GM19455 (cell line): ENCODE measurements around the gene FALEC.
"Not testable (repeated sequence)": the region's sequence is repeated elsewhere in the genome, so short reads cannot be mapped to it uniquely, and the experiment has no call there.

Experiments used
- ATAC-seq: cut with Tn5 transposase; IDR thresholded peaks from one replicate; pipeline ENCODE4 v1.9.1; 2021; ENCODE audit not compliant: unreplicated experiment

Gene FALEC

DNA sequence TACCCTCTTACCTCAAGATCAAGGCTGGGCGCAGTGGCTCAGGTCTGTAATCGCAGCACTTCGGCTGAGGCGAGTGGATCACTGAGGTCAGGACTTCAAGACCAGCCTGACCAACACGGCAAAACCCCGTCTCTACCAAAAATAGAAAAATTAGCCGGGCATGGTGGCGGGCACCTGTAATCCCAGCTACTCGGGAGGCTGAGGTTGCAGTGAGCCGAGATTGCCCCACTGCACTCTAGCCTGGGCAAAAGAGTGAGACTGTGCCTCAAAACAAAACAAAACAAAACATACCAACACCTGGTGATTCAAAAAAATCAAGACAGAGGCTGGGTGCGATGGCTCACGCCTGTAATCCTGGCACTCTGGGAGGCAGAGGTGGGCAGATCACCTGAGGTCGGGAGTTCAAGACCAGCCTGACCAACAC lies 58.1 kb downstream of the FALEC start:
- ATAC-seq, result not testable (repeated sequence)

DNA sequence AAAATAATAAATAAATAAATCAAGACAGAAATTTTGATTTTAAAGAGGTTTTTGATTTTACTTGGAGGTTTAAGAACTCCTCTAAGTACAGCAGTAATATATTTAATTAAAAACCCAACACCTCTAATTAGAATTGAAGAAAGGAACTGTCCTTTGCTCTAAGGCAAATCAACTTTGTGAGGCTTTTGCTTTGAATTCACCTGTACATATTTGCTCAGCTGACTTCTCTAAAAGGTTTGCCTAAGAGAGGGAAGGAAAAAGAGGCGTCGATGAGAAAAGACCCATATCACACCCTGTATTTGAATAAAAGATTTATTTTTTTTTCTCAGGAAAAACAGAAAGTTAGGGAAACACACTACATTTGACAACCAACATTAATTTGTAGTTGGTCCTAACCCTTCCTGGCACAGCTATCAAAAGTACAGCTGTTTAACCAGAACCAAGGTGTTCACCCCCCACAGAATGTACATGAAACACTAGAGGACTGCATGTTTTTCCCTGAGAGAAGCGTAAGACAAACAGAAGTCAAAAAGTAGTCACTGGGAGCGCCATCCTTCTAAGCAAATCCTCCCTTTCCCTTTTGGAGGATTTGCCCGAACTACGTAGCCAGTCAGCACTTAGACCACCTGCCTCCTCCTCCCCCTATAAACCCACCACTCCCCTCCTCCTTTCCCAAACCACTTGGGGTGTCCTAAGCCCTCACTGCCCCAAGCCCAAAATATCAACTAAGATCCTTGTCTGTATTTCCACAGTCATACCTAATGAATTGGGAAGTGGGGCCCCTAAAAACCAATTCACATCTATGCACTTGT lies 58.9 kb downstream of the FALEC start:
- ATAC-seq, result no peak

DNA sequence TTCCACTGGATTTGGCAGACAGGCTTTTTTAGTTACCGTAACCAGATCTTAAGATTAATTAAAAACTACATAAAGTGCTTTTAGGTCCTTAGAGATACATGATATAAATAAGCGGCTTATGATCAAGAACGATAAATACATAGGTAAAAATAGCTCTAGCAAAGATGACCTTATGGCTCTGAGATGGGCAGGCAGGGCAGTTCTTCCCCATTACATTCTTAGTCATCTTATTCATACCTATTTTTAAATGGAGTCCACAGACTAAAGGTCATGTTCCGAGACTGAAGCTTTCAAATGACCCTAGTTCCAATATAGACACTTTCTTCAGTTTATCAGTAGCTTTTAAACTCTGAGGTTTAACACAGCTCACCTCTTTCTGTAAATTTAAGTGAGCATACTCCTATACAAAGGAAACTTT lies 59.5 kb downstream of the FALEC start:
- no peak for ATAC-seq

DNA sequence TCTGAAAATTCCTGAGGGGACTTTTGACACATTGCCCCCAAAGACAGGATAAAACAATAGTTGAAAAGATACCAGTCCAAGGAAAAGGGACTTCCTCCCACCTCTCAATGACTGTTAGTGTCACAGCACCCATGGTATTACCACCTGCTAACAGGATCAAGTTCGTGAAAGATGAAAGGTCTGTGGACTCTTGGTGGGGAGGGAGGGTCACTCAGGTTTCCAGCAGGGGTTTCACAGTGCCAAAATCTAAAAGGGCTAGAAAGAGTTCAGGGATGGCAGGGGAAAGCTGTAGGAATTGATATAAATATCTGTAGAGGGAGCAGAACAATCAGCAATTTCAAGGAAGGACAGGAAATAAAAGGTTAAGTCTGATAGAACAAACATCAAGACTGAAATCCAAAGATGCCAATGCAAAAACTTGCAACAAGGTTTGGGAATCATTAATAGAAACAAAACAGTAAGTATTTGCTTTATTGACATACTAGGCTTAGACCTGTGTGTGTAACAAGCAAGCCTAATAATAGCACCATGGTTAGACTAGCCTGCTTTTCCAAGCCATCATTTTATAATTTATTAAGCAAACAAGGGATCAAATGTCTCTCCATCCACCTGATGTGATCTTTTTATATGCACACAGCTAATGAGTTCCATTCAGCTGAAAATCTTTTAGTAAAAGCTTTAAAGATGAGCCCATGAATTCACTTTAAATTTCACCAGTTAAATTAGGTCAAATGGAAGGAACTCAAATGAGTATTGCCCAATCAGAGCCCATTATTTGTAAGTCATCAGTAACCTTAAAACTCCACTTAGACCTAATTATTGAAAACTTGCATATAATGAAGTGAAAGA lies 60.2 kb downstream of the FALEC start:
- ATAC-seq, result no peak

DNA sequence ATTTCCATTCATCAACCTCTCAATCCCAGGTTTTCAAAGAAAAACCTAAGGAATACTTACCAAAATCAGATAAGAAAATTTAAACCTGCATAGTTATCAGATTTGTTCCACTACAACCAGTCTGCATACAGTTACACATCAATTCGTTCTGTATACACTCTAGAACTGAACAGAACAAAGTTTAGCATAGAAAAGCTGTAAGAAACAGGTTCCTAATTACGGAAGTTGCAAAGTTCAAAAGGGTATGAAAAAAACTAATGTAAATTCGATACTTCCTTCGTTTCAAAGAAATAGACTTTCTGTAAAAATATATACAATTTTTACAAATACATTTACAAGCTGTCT lies 60.8 kb downstream of the FALEC start:
- no peak for ATAC-seq

DNA sequence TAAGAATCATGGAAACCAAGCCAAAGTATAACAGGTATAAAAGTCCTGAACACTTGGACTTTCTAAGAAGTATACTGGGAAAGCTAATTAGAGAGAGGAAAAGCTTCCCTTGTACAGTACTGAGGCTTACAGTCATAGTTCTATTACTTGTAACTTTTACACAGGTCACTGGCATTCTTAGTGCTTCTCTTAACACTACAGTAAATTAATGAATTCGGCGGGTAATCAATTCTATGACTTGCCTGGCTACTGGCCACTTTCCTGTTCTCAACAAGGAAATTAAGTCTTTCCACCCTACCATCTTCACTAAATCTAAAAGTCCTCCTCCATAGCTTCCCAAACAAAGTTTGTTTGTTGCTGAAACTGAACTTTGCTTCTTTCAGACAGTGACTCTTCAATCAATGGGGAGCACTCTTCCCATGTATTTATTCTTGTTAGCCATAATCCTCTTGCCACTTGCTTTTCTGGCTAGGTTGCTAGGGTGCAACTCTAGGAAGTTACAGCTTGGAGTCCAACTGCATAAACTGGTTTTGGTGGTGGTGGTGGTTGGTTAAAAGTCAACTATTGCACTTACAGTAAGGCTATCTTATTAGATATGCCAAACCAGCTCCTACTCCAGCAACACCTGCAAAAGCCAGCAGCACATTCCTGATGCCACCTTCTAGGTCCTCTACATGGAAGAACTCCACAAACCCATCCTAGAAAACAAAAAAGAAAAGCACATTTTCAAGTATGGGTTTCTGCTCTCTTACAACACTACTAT lies 61.4 kb downstream of the FALEC start:
- no peak for ATAC-seq

DNA sequence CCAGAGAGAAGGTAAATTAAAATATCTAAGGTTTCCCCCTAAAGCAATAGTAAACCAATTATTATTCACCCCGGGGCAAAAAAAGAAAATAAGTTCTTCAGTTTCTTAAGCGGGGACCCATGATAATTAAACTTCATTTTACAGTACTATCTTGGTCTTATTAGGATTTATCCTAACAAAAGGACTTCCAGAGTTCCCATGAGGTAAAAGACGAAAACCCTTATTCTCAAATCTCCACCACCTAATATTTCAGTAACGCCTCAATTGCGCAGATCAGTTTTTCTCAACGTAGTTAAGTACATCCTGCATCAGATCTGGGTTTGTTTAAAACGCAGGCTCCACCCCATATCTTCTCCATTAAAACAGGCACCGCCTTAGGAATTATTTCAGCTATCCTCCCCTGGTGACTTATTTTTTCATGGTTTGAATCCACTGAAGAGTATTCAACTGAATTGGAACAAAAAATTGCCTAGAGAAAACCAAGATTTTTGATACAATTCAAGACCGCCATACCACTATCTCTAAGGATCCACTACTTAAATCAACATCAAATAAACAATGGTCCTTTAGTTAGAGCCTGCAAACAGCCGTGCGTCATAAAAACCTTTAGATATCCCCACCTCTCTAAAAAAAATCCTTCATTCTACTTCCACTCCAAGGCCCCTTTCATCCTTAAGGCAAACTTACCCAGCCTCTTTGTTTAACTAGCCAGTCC lies 62.2 kb downstream of the FALEC start:
- ATAC-seq, result no peak

DNA sequence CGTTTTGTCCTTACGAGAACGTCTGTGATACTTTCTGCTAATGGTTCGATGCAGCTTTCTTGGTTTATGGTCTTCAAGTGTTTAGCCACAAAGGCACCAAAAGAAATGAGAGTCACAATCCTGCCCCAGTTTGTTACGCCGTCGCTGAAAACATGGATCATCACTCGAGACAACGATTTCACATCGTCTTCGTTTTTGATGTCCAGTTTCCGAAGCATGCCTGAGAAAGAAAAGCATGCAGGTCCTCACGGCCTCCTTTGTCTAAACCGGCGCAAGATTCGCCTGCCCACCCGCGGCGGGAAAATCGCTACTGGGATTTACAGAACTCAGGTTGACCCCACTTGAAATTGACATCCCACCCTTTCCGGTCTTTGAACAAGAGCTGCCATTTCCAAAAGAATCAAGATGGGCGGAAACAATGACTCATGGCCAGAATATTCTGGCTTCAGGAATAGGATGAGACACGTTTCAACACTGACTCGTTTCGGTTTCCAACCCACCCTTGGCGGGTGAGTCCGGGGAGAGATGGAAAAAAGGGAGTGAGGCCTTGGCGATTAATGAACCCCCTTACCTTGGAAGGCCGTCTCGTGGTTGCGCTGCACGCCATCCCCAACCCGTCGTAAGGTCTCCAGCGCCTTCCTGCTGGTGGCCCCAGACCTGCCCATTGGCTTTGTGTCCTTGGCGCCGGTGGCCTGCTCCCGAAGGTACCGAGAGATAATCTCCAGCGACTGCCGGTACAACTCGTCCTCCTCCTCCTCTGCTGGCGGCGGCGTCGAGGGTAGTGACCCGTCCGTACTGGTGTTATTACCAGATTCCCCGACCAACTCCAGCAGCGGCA lies 62.9 kb downstream of the FALEC start:
- peak; percentile 5 for ATAC-seq

DNA sequence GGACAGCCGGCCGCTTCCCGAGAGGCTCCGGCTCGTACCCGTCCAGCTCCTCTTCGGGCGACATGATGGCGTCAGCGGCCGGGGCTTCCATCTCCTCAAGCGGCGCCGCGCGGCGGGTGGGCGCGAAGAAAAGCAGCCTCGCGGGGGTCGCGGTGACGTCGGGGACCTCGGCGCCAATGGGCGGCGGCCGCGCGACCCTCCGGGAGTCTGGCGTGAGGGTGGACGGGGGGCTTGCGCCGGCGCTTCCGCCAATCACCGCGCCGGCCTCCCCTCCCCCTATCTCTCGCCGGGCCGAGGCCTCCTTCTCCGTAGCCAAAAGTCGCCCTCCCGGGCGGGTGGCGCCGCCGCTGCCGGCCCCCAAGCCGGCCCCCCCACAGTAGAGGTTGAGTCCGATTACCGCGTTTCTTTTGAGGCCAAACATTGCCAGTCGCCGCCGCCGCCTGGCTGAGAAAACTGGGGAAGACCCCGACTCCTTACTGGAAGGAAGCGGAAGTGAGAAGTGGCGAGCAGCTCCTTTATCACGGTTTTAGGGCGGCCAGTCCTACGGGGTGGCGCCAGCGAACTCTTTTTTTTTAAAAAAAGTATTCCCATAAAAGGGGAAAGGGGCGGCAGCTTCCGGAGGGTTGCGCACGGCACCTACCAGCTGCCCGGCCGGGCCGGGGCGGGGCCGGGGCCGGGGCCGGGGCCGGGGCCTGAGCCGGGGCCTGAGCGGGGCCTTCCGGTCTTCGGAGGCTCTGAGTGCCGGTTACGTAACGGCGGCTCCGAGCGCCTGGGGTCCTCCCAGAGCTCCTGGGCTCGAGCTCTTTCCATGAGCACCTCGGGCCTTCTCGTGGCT lies 63.8 kb downstream of the FALEC start, which contains the start of gene MCL1:
Gene MCL1, minus strand, starts transcription at position 501 of the 835 bp plus-strand sequence. Its CDS starts 80 bp downstream, at position 421.
- peak; percentile 89 for ATAC-seq

DNA sequence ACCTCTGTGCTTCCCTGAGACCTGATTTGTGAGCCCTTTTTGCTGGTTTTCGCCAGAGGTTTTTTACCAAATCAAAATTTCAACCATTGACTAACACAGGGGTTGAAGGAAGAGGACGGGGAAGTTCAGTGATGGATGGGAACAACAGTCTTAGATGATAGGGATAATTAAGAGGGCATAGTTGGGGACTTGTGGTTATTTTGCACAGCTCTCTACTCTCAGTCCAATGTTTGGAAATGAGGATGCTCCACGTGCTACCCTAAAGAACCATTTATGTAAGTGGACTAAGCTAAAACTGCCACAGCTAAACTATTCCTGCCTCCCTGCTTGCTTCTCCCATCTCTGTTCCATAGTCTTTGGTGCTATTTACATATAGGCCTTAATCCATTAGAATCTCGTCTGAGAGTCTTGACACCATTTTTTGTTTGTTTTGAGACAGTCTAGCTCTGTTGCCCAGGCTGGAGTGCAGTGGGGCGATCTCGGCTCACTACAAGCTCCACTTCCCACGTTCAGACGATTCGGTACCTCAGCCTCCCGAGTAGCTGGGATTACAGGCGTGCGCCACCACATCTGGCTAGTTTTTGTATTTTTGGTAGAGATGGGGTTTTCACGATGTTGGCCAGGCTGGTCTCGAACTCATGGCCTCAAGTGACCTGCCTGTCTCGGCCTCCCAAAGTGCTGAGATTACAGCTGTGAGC lies 64.5 kb downstream of the FALEC start:
- no peak for ATAC-seq

DNA sequence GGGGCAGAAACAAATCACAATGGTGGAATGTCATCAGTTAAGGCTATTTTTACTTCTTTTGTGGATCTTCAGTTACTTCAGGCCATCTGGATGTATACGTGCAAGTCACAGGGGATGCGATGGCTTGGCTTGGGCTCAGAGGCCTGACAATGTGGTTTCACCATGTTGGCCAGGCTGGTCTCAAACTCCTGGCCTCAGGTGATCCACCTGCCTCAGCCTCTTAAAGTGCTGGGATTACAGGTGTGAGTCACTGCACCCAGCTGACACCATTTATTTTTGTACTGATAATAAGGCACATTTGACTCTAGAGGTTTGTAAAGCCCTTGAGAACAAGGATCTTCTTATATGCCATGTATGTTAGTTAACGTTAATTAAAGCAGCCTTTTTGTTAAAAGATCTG lies 65.4 kb downstream of the FALEC start:
- ATAC-seq, result not testable (repeated sequence)

DNA sequence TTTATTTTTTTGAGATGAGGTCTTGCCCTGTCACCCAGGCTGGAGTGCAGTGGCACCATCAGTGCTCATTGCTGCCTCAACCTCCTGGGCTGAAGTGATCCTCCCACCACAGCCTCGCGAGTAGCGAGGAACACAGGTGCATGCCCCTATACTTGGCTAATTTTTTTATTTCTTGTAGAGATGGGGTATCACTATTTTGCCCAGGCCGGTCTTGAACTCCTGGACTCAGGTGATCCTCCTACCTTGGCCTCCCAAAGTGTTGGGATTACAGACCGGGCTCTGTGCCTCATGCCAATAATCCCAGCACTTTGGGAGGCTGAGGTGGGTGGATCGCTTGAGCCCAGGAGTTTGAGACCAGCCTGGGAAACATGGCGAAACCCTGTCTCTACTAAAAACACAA lies 65.9 kb downstream of the FALEC start:
- not testable (repeated sequence) for ATAC-seq

DNA sequence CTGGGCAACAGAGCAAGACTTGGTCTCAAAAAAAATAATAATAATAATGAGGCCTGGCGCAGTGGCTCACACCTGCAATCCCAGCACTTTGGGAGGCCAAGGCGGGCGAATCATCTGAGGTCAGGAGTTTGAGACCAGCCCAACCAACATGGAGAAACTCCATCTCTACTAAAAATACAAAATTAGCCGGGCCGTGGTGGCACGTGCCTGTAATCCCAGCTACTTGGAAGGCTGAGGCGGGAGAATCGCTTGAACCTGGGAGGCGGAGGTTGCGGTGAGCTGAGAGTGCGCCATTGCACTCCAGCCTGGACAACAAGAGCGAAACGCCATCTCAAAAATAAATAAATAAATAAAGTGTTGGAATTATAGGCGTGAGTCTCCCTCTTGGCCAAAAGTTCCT lies 66.4 kb downstream of the FALEC start:
- not testable (repeated sequence) for ATAC-seq

DNA sequence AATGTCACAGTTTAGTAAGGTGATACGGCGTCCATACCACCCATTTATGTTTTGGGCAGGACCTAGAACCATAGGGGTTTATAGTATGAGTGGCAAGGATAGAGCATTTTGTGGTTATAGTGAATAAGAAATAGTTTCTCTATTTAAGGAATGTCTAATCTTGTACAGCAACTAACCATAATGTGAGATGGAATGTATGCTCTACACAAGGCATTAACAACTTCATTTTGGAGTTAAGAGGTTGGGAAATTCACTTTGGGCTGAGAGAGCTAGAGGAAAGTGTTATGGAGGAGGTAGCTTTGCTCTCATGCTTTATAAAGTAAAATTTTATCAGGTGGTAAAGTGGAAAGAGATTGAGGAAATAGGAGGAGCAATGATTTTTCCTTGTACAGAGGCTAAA lies 66.8 kb downstream of the FALEC start:
- no peak for ATAC-seq
